NCI-H1930 (cell line): ENCODE results near the gene RAPGEF1.
"Not testable (repeated sequence)": the region's sequence is repeated elsewhere in the genome, so short reads cannot be mapped to it uniquely, and the experiment has no call there.

Source experiments
- DNase-seq, 2 experiments: peaks; one replicate each; lab custom pipeline; 2025; lab: John Stamatoyannopoulos, UW

The RAPGEF1 gene, protein sequence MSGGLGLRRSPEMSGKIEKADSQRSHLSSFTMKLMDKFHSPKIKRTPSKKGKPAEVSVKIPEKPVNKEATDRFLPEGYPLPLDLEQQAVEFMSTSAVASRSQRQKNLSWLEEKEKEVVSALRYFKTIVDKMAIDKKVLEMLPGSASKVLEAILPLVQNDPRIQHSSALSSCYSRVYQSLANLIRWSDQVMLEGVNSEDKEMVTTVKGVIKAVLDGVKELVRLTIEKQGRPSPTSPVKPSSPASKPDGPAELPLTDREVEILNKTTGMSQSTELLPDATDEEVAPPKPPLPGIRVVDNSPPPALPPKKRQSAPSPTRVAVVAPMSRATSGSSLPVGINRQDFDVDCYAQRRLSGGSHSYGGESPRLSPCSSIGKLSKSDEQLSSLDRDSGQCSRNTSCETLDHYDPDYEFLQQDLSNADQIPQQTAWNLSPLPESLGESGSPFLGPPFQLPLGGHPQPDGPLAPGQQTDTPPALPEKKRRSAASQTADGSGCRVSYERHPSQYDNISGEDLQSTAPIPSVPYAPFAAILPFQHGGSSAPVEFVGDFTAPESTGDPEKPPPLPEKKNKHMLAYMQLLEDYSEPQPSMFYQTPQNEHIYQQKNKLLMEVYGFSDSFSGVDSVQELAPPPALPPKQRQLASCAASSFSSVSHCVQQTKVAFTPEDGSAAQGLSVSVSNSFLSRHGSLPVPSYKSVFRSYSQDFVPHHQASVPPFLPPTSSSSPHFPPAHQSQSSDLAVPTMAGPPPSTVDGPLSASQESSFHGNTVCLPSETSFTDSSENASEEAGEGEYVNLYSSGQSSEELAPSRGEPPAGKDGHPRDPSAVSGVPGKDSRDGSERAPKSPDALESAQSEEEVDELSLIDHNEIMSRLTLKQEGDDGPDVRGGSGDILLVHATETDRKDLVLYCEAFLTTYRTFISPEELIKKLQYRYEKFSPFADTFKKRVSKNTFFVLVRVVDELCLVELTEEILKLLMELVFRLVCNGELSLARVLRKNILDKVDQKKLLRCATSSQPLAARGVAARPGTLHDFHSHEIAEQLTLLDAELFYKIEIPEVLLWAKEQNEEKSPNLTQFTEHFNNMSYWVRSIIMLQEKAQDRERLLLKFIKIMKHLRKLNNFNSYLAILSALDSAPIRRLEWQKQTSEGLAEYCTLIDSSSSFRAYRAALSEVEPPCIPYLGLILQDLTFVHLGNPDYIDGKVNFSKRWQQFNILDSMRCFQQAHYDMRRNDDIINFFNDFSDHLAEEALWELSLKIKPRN (N-terminal part only)

DNA sequence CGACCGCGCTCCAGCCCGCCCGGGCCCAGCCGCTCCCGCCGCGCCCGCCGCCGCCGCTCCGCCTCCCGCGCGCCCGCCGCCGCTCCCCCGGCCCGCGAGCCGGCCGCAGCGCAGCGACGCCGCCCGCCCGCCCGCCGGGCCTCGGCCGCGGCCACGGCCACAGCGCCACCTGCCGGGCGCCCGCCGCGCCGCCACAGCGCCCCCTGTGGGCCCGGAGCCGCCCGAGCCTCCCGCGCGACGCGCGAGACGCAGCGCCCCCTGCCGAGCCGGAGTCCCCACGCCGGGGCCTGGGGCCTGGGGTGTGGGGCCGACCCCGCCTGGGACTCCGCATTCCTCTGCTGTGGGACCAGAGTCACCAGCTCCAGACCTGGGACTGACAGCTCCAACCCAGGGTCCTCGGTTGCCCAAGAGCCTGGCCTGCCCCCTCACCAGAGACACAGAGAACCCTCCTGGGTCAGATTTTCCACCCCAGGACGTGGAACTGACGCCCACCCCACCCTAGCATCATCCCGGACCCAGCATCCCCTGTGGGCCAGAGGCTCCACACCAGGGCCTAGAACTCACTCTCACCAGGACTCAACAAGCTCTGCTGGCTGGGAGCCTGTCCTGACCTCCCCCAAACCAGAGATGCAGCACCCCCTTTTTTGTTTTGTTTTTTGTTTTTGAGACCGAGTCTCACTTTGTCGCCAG, at the start of gene RAPGEF1:
RAPGEF1 (minus strand) TSS at position 118 of the 690 bp plus-strand sequence. CDS start 246 bp downstream, outside the sequence.
- peak; percentile 21 to 85 for DNase-seq

DNA sequence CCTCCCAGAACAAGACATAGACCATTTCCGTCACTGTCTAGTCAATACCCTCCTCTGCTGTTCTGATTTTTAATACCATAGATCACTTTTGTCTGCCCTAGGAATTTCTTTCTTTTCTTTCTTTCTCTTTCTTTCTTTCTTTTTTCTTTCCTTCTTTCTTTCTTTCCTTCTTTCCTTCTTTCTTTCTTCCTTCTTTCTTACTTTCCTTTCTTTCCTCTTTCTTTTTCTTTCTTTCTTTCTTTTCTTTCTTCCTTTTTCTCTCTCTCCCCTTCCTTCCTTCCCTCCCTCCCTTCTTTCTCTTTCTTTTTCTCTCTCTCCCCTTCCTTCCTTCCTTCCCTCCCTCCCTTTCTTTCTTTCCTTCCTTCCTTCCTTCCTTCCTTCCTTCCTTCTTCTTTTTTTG, 49.0 kb upstream of the RAPGEF1 start:
- no peak for DNase-seq

GRCh38 chr9:131787838-131788237, 48.0 kb upstream of the RAPGEF1 start:
- DNase-seq, result no peak

GRCh38 chr9:131784748-131785501, 45.0 kb upstream of the RAPGEF1 start:
- DNase-seq, result no peak

- no peak for DNase-seq
Measured at GRCh38 chr9:131781069-131781468, 41.2 kb upstream of the RAPGEF1 start.

- DNase-seq, result no peak
Measured at GRCh38 chr9:131776473-131776872, 36.6 kb upstream of the RAPGEF1 start.

DNA sequence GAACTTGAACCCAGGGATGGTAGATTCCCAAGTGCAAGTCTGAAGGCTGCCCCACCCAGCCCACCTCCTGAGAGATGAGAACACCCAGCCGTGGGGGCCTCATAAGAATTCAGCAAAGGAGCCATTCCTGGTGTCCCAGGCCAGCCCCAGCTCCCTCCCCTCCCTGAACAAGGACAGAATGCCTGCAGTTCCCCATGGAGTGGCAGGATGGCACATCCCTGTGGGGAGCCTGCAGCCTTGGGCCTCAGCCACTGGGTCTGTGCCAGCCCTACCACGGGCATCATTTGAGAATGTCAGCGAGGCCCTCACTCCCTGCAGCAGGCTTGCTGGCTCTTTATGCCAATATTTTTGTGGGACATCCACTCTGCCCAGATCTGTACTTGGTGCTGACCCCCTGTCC, 36.2 kb upstream of the RAPGEF1 start:
- DNase-seq, result no peak

GRCh38 chr9:131774636-131775035, 34.8 kb upstream of the RAPGEF1 start:
- no peak for DNase-seq

GRCh38 chr9:131773911-131774379, 34.1 kb upstream of the RAPGEF1 start:
- DNase-seq, result no peak

- DNase-seq, result no peak
Measured at GRCh38 chr9:131772940-131773339, 33.1 kb upstream of the RAPGEF1 start.

DNA sequence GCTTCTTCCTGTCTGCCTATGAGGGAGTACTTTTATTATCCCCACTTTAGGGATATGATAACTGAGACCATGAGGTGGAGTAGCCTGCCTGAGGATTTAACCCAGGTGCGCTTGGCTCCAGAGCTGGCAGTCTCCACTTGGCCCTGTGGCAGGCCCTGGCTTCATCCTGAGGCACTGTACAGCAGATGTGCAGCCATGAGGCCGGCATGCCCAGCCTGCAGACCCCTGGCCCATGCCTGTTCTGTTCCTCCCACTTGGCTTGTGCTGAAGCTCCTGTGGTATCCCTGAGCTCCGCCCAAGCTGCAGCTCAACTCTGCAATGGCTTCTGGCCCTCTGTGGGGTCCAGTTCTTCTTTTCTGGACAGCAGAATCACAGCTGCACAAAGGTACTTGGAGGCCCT, 31.8 kb upstream of the RAPGEF1 start:
- no peak for DNase-seq

DNA sequence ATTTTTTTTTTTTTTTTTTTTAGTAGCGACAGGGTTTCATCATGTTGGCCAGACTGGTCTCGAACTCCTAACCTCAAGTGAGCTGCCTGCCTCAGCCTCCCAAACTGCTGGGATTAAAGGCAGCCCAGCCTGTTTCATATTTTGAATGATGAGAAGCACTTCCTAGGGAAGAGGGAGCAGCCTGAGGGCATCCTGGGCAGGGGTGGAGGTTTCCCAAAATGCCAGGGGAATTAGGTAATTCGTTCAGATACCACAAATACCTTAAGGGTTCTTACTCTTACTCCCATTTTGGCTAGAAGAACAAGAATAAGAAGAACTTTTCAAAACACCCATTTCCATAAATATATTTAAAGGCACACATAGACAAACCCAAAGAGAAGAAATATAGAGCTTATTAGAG, 29.5 kb upstream of the RAPGEF1 start:
- DNase-seq, result no peak

DNA sequence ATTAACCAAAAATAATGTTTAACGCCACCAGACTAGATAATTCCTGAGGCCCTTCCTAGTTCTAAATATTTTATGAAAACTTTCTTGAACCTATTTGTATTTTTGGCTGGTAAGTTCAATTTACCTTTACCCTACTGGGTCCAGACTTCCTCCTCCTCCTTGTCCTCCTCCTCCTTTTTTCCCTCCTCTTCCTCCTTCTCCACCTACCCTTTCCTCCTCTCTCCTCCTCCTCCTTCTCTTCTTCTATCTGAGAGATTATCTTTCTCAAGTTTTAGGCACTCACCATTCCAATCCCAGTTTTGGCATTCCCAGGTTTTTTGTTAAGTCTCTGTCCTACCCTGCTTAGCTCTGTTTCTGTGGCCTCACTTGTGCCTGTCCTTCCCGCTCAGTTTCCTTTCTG, 24.7 kb upstream of the RAPGEF1 start:
- no peak for DNase-seq

DNA sequence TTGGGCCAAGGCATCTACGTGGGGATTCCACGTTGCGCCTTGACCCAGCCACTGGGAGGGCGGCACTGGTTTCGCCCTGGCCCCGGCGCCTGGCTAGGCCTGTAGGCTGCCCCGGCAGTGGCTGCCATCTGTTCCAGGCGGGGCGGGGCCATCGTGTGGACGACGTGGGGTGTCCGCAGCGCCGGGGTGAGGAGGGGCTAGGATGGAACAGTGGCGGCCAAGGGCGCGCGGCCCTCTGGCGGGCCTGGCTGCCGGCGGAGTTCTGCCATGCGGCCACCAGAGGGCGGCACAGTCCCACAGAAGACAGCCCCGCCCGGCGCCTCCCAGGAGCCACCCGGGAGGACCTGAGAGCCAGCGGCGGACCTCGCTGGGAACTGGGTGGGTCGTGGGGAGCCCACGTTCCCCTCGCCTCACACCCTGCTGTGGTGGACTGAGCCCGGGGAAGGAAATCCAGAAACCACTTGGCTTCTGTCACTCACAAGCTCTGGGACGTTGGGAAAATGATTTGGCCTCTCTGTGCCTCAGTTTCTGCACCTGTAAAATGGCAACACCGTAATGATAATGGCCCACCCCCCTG, 22.6 kb upstream of the RAPGEF1 start:
- DNase-seq, result peak; percentile 51 to 79

DNA sequence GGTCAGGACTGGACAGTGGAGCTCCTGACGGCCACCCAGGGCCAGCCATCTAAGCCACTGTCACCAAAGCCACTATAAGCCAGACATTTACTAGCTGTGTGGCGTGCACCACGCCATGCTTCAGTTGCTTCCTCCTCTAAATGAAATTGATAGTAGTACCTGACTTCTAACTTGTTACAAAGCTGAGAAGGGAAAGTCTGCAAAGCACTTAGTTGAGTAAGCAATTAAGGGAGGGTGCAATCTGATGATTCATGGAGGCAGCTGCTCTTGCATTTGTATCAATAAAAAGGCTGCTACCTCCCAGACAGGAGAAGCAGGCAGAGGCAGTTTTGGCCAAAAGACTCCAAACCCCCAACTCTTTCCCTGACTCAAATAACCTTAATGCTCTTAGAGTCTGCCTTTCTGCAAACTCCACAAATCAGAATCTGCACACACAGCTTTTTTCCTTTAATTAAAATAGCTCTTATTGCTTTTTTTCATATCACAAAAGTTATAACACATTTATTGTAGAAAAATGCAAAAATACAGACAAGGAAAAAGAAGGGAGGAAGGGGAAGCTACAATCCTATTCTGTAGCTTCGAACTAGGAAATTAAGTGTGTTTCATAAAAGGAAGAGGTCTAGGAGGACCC, 19.3 kb upstream of the RAPGEF1 start:
- no peak for DNase-seq

DNA sequence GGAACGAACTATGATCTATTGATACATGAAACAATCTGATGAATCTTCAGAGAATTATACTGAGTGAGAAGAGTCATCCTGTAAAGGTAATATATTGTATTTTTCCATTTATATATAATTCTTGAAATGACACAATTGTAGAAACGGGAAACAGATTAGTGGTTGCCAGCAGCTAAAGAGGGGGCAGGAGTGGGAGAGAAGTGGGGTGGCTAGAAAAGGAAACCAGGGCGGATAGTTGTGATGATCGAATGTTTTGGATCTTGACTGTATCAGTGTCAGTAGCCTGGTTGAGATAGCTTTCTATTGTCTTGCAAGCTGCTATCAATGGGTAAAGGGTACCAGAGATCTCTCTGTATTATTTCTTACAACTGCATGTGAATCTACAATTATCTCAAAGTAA, 17.7 kb upstream of the RAPGEF1 start:
- DNase-seq, result no peak

GRCh38 chr9:131755541-131756198, 15.8 kb upstream of the RAPGEF1 start:
- peak; percentile 64 to 79 for DNase-seq

- no peak for DNase-seq
Measured at GRCh38 chr9:131754846-131755245, 15.0 kb upstream of the RAPGEF1 start.

DNA sequence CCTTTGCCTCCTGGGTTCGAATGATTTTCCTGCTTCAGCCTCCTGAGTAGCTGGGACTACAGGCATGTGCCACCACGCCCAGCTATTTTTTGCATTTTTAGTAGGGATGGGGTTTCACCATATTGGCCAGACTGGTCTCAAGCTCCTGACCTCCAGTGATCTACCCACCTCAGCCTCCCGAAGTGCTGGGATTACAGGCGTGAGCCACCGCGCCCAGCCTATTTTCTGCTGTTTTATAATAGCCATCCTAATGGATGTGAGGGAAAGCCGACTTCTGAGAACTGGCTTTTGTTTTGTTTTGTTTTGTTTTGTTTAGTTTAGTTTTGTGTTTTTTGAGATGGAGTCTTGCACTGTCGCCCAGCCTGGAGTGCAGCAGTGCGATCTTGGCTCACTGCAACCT, 13.9 kb upstream of the RAPGEF1 start:
- DNase-seq, result not testable (repeated sequence)
